GM18520 (cell line): ENCODE results near the gene WRNIP1.

Experiments used
- ATAC-seq: cut with Tn5 transposase; IDR thresholded peaks from one replicate; pipeline ENCODE4 v1.9.1; 2021; ENCODE audit not compliant: unreplicated experiment

The WRNIP1 gene

DNA sequence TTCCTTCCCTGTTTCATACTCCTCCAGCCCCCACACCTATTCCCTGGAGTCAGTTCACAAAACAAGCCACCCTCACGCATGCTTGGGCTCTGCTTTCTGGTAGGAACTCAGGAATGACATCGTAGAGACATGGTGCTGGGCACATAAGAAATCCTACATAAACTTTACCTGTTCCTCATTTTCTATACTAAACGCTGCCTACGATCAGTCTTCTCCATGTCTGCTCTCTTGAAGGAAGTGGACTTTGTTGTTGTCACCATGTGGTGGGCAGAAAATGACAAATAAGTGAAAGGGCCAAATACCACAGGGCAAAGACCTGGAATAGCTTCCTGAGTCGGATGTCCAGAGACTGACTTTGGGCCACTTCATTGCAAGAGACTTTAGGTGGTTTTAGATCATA is 24.6 kb upstream of the WRNIP1 start:
- no peak for ATAC-seq

DNA sequence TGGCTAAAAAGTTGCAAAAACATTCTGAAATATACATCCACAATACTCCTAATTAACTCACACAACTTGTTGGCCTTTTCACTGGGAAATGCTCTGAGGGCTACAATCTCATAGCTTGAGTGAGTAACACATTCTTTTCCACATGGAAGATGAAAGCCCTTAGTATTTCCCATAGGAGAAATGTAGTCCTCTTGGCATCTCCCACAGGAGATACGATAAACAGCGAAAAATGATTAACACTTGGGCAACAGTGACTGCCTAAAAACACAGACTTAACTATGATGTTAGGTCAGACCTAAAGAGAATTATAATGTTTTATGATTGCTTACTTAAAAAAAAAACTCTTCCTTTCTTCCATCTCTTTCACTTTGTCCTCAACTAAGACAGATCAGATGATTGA is 23.4 kb upstream of the WRNIP1 start:
- ATAC-seq, result no peak

DNA sequence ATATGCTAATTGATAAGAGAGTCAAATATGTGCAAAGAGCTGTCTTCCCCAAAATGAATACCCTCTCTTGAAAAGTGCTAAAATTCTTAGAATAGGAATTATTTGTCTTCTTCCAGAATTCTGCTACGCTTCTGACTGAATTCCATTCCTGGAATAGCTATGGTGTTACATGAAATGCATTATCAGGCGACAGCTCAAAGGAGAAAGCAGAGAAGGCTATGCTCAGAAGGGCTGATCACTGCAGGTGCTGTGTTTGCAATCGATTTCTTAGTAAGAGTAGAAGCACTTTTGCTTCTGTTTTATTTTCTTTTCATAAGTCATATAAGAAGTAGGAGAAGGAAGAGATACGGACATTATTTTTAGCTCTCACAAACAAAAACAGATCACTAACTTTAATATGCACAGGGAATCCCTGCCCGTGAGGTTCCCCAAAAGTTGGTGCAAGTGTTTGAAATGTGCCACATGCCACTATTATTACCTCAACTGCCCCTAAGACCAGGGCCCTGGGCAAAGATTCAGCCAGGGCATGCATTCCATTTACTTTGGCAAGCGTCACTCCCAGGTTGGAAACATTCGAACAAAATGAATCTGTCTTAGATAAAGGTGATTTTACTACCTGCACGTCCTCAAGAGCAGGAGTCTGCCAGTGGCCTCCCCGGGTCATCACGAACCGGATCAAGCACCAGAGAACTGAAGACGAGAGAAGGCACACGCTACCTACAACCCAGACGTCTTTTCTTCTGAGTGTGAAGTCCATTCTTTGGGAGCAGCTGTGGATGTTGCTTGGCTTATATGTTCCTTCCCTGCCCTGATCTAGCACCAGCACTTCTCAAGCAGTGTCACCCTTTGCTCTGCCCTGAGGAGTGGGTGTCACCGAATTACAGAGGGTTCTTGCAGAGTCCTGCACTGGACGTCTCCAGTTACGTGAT is 21.6 kb upstream of the WRNIP1 start:
- no peak for ATAC-seq

DNA sequence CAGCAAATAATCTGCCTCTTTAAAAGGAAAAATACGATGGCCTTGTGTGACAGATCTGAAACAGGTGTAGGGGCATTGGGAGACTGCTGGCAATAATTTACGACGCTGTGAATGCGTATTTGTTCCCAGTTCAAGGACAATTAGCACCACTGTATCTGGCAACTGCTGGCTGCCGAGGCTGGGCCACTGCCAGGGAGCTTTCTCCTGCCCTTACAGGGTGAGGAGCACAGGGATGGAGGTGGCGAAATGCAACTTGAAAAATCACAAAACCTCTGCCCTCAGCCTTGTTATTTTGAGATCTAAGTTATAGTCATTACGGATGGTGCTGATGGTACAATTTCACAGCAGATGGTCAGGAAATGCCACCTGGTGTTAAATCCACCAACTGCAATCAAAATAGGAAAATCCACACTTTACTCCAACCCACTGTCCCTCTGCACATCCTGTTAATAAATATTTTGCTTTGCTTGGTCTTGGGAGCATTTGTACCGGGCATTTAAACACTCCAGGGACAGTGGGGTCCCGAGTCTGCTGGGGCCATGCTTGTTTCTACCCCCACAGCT is 20.9 kb upstream of the WRNIP1 start:
- ATAC-seq, result no peak

DNA sequence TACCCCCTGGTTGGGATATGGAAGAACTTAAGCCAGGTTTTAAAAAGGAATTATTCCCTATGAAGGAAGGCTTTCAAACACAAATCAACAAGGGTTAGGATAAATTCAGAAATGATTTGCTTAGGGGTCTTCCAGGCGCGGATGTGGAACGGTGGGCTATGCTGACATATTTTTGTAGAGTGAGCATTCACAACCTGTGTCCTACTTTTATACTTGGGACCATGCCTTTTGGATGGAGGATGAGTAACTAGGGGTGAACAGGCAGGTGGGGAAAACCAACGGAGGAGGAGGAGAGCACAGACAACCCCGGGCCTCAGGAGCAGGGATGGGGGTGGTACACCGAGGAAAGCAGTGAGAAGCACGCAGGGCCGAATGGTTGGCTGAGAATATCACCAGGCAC is 20.4 kb upstream of the WRNIP1 start:
- no peak for ATAC-seq

DNA sequence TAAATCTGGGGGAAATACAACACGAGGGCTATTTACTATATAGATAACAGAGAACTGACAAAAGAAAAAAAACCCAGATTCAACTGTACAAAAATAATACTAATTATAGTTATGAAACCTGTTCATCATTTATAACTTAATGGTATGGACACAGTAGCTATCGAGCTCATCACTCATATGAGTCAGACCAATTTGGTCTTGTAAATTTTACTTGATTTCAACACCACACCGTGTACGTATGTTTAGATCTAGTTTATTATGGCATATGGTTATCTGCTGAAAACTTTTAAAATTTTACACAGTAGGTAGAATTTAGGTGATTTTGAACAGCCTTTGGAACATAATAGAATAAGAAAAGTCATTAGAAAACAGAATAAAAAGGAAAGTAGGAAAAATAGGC is 19.9 kb upstream of the WRNIP1 start:
- no peak for ATAC-seq

DNA sequence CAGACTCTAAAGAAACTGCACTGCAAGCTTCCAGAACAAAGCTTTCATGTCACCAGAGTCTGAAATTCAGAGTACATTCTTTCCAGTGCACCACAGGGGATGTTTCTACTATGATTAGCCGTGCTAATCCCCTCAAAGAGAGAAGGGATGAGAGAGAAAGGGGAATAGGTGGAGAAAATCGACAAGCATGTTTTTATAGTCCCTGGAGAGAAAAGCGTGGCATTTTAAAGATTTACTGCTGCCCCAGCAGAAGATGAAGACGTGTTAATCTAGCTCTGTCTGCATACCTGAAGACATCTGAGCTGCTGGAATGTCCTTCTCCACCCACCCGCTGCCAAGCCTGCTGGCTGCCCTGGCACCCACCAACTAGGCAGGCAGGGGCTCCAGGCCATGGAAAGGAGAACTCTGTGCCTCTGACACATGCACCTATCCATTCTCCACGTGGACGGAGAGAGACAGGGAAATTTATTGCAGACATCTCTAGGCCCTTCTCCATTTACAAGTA is 18.6 kb upstream of the WRNIP1 start:
- ATAC-seq, result no peak

DNA sequence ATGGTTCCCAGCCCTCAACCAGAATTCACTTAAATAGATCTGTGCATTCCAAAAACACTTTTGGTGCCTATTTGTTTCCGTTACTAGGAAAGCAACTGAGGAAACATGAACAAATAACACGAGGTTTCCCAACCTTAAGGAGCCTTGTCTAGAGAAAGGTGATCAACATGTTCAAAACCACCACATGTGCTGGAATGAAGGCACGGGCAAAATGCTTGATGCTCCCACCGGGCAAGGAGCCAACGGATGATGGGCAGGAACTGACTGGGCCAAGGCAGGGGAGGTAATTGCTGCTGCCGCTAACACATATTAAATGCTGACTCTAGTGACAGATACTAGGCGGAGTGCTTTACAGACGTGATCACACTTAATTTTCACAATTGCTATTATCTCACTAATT is 17.0 kb upstream of the WRNIP1 start:
- no peak for ATAC-seq

DNA sequence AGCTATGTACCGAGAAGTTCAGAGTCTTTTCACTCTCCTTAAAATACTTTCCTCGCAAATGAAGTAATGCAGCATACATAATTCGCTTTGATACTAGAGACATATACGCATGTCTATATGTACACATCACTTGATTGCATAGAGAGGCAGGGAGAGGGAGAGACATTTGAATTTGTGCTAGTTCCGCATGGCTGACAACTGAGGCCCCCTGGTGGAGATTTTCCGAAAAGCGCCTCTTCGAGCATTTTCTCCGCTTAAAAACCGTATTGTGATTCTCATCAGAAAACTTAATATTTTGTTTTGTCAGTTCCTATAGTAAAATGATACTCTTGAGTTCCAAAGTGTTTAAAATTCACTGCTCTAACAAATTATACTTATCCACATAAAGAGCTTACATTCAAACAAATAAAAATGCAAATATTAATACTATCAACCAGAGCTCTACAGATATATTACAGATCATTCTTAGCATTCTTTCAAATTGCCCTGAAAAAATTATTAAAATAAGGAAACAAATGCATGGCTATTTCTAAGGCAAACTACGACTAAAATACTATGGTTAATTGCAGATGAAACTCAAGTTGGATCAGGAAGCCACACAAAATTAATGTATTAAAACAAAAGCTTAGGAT is 15.1 kb upstream of the WRNIP1 start:
- ATAC-seq, result no peak

DNA sequence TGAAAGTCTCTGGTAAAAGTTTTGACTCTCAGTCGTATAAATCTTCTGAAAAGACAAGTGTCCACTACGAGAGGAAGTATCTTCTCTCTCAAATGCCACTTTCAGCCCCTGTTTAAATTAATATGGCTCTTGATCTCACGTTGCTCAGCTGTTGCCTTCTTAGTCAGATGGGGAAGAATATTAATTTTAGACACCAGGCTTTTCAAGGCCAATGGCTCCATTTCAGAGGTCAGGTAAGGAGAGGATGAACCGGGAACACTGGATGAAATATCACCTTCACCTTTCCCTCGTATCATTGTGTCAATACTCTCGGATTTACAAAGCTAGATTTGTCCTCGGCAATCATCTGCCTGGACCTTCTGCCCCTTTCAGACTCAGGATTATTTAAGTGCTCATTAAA is 14.4 kb upstream of the WRNIP1 start, which contains the start of gene MYLK4:
TSS of gene MYLK4 (minus strand) at position 91 of the 400 bp plus-strand sequence. CDS start 1,628 bp downstream, outside the sequence.
- ATAC-seq, result no peak

DNA sequence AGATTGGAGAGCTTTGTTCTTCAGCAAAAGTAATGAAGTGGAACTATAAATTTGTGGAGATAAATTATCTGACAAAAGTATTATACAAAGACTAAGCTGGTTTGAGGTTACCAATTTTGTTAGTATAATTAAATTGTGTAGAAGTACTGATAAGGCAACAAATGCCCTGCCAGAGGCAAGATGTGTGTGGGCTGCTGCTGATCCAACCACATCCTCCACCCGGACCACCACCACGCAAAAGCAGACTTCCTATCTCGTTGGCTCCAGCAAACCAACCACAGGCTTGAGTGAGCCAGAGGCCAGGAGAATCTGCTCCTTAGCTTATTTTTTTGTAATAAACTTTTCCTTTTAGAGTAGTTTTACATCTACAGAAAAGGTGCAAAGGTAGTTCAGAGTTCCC is 13.3 kb upstream of the WRNIP1 start:
- no peak for ATAC-seq

DNA sequence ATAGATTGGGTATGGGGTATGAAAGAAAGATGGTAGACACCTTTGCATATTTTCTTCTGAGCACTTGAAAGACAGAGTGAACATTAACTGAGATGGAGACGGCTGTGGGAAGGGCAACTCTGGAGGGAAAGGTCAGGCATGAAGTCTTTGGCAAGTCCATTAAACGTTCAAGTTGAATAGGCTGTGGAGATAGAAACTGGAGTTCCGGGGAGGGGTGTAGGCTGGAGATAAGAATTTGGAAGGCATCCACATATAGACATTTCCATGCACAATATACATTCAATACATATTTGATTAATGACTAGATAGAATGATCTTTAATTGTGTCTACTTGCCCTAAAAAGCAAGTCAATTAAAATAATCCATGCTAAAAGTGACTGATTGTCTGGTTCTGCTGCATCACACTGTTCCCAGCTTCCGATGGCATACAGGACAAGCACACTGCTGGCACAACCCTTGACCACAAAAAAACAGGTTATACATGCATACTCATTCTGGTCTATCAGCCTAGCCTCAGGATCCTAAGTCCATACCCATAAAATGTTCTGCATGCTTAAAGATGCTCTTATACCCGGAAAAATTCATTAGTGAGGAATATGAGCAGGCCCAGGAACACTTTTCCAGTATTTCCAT is 12.6 kb upstream of the WRNIP1 start:
- ATAC-seq, result no peak

DNA sequence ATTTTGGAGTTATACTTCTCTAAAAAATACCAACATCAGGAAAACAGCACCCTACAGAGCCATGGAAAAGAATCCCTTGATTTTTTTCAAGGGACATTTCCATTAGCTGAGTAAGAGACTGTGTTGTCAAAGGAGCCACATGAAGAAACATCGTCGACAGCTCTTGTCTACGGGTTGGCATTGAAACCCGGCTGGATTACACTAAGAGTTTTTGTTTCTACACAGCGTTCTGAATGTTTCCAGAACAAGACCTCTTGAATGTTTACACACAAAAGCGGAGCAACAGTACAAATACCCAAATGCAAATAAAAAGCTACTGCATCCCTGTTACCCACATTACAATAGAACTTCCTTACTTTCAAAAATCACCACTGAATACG is 12.1 kb upstream of the WRNIP1 start:
- no peak for ATAC-seq

DNA sequence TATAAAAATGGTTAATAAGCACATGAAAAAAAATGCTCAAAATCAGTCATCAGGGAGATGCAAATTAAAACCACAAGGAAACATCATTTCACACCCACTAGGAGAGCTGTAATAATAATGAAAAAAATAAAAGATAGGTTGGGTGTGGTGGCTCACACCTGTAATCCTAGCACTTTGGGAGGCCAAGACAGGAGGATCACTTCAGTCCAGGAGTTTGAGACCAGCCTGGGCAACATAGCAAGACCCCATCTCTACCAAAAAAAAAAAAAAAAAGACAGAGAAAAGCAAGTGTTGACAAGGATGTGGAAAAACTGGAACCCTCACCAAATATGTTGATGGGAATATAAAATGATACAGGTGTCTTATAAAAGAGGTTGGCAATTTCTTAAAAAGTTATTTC is 11.4 kb upstream of the WRNIP1 start:
- ATAC-seq, result no peak

DNA sequence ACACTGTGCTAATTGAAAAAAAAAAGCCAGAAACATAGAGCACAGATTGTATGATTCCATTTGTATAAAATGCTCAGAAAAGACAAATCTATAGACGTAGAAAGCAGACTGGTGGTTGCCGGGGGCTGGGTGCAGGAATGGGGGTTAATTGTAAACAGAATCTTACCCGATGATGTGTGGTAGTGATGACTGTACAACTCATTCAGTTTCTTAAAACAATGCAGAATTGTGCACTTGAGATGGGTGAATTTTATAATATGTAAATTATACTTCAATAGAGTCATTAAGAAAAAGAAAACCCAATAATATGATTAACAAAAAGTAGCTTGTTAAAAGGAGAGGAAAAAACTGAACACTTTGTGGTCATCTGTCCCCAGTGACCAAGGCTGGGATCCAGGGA is 10.8 kb upstream of the WRNIP1 start:
- no peak for ATAC-seq

DNA sequence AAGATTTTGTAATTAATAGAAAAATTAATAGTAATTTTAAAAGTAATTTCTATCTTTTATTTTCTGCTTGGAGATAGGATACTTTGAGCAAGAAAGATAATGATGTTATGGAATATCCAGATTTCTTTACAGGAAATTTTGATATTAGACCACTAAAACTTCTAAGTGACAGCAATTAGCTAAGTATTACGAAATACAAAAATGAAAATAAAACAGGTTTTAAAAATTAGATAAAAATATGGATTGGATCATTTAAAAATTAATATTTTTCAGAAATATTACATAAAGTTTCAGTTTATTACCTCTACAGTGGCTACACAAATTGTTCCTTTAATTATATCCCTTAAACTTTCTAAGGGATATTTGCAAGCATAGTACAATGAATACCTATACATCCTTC is 10.3 kb upstream of the WRNIP1 start:
- ATAC-seq, result no peak

DNA sequence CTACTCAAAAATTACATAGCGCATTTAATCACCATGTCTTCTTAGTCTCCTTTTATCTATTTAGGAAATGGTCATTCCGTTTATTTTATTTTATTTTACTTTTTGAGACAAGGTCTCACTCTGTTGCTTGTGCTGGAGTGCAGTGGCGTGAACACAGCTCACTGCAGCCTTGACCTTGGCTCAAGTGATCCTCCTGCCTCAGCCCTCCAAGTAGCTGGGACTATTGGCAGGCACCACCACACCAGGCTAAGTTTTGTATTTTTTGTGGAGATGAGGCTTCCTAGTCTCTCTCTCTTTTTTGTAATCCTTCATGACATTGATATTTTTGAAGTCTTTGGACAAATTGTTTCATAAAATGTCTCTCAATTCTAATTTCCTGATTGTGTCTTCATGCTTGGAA is 9.7 kb upstream of the WRNIP1 start:
- ATAC-seq, result no peak

DNA sequence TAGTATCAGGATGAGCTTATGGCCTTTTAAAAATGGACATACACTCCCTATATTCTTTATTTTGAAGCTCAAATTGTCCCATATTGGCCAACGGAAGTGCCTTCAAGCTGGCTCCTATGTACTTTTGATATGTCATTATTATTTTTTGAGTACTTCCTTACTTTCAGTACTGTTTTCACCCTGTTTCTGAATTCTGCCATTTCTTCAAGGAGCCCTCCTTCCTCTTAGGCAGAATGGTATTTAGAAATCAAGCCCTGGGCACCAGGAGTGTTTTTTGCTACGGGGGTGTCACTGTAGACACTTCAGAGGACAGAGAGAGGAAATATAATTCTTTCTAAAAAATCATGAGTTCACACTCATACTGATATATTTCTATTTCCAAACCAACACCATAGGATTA is 9.0 kb upstream of the WRNIP1 start:
- ATAC-seq, result no peak

DNA sequence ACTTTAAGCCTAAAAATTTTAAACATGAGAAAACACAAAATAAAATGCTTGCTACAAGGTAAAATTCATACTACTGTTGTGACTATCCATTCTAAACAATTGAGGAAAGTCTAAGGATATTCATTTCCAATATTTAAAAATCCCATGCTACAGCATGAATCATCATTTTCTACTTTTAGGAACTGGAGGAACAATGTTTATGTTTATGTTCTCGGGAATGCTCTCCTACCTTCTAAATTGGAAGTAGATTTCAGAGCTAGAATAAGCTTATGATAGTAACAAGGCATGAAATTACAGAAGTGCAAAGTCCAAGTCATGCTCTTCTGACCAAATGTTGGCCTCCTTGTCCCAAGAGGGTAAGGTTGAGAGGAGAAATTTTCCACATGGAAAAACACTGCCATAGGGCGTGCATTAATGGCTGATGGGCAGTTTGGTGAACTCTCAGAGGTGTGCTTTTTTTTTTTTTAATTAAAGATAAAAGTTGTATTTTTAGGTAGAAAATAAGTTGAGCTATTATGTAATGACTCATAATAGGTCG is 8.4 kb upstream of the WRNIP1 start:
- no peak for ATAC-seq

DNA sequence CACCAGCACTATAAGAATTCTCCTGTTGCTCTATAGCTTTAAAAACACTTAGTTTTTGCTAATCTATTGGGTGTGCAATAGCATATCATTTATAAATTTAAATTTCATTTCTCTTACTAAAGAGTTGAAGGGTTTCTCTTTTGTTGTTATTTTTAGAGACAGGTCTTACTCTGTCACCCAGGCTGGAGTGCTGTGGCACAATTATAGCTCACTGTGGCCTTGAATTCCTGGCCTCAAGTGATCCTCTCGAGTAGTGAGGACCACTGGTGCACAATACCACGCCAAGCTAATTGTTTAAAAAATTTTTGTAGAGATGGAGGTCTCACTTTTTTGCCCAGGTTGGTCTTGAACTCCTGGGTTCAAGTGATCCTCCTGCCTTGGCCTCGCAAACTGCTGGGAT is 6.2 kb upstream of the WRNIP1 start:
- ATAC-seq, result no peak
